HL-60/S4 treated with phorbol 12-myristate 13-acetate at 8.2 ng/mL for 4 days and 3 days (cell line): Measurements from ENCODE around the gene ATP2B3.

Experiments
- in situ Hi-C: fragments of 300-500 bp; cut with MboI; formaldehyde crosslinking; loops from 2 replicates; pipeline ENCODE4 v1.15.0; 2022; ENCODE audit warnings: low sequenced_read_pairs

Gene ATP2B3

GRCh38 chrX:153526801-153527200, 9.4 kb downstream of the ATP2B3 start:
- in situ Hi-C loops: no loop called here

DNA sequence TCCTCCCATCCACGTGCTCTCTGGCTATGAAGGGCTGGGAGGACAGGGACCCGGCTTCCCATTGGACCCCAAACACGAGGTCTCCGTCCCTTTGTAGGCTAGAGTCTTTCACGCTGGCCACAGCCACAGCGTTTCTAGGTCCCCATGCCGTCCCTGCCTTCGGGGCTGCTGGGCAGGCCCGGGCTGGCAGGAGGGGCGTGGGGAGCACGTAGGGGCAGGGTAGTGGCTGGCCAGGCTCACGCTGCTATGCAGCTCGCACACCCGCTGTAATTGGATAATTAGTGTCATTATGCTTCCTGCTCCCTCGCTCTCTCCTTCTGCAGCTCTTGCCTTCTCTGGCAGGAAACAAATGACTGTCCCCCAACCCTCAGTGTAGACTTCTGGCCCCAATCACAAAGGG, 9.8 kb downstream of the ATP2B3 start:
- in situ Hi-C loops: no loop called here

DNA sequence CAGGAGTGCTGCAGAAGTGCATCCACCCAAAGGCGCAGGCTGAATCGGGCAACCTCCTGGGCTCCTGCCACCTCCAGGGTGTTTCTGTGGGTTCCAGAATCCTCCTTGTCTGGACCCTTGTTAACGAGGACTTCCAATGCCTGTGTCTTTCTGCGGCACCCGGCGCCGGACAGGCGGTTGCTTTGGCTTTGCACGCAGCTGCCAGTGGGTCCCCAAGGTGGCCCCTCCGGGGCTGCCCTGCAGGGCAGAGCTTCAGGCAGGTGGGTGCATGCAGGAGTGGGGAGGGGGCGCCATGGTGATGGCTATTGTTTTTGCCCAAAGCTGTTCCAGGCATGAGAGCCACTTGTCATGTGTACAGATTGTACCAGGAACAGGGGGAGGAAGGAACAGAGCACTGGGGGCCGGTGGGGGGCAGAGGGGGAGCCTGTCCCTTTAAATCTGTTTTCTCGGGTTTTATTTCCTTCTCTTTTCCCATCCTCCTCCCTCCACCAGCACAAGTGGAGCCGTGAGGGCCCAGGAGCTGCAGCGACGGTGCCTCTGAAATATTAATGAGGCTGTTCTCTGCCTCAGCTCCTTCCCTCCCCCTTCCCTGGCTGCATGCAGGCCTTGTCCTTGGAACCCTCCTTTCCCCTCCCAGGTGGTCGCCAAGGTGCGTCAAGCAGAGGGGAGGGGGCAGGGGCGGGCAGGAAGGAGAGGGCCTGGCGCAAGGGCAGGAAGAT, 13.1 kb downstream of the ATP2B3 start:
- in situ Hi-C loops: no loop called here

GRCh38 chrX:153533091-153533490, 15.6 kb downstream of the ATP2B3 start:
- in situ Hi-C loops: no loop called here

DNA sequence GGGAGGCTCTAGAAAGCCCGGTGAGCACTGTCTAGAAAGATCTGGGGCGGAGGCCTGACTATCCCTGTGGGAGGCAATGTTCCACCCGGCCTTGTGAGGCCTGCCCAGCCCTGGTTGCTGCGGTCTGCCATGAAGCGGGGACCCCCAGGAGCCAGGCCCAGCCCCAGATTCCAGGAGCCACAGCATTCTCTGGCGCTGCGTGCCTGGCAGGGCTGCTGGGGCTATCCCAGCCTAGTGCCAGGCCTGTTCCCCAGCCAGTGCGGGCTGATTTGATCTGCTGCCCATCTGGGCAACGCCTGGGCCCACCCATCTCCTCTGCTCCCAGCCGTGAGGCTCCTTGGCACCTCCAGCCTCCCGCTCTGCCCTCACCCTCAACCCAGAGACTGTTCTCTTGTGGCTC, 19.6 kb downstream of the ATP2B3 start:
- in situ Hi-C loops: no loop called here

DNA sequence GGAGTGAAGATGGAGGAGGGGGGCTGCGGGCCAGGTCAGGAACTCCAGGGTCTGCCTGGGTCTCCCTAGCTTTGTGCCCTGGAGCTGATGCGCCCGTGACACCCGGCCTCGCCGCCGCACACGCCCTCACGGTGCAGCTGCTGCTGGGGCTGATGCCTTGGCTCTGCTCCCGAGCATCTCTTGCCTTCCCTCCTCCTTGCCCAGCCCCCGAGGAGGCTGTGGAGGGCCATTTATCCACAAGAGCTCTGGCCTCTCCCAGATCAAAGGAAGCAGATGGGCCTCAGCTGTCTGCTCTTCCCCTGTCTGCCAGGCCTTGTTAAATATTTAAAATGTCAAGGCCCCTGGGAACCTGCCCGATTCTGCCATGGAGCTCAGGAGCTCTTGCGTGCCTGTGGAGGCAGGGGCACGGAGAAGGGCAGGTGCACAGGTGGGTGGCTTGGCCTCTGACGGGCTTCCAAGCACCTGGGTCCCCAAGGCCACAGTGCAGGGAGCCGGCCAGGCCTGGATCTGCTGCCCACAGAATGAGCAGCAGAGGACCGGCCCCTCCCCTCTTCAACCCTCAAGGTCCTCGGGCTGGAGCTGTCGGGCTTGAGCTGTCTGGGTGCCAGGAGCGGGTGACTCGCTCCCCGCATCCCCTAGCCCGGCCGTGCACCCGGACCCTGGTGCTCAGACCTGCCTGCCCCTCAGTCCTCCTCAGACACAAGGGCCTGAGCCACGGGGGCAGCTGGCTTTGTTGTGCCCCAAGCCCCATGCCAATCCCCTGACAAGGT, 20.3 kb downstream of the ATP2B3 start:
- in situ Hi-C loops: no loop called here

GRCh38 chrX:153538424-153538823, 21.0 kb downstream of the ATP2B3 start:
- in situ Hi-C loops: no loop called here

DNA sequence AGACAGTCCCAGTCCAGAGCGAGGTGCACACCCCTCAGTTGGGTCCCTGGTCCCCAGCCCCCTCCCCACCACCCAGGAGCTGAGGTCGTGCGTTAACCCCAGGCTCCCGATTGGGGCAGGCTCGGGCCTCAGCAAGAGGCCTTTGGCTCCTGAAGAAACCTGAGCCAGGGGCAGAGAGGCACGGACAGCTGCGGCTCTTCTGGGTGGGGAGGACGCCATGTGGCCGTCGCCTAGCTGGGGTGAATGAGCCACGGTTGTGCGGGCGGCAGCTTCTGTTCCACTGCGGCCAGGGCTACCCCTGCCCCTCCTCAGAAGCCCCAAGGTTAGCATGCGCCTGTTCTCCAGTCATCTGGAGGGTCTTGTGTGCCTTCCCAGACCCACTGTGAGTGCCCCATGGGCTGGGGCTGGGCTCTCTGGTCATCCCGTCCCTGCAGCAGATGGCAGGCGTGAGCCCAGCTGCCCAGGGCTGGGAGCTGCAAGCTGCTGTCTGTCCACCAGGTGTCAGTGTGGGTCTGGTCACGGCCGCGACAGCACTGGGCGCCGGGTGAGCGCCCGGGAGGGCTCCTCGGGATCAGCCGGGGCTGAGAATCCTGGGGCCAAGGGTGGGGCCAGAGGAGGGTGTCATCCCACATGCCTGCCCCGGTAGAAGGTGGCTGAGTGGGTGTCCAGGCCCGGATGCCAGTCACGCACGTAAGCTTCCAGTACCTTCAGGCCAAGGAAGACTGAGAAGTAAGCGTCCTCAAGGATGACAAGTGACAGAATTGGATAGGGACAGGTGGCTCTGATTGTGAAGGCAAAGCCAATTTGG, 21.9 kb downstream of the ATP2B3 start:
- in situ Hi-C loops: no loop called here

DNA sequence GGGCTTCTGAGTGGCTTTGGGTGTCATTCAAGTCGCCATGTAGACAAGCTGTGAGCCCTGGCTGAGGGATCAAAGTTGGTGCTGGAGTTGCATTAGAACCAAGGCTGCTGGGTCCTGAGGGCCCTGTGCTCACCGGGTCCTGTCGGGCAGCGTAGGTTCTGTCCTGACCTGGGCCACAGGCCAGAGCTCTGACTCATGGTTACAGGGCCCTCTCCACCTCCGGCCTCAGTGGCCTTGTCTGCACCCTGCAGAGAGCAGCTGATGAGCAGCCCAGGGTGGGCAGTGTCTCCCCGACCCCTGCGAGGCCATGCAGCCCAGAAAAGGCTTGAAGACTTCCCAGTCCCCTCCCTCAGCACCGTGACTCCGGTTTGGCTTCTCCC, 22.5 kb downstream of the ATP2B3 start:
- in situ Hi-C loops: no loop called here

GRCh38 chrX:153544727-153545126, 27.3 kb downstream of the ATP2B3 start:
- in situ Hi-C loops: no loop called here

GRCh38 chrX:153546386-153546785, 28.9 kb downstream of the ATP2B3 start:
- in situ Hi-C loops: no loop called here

GRCh38 chrX:153547195-153547594, 29.8 kb downstream of the ATP2B3 start:
- in situ Hi-C loops: no loop called here

- in situ Hi-C loops: no loop called here
Observed at GRCh38 chrX:153549231-153549630, 31.8 kb downstream of the ATP2B3 start.

DNA sequence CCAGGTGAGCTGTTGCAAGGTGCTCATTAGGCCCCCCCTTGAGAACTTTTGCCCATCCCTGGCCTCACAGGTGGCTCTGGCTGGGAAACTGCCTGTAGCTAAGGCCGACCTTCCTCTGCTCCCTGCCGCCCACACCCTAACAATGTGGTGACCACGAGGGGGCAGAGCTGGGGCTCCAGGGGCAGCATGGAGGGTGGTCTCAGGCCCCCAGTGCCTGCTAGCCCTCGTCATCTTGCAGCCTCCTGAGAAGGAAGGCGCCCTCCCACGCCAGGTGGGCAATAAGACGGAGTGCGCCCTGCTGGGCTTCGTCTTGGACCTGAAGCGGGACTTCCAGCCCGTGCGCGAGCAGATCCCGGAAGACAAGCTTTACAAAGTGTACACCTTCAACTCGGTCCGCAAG, 32.4 kb downstream of the ATP2B3 start:
- in situ Hi-C loops: loop anchor here (10.0 kb wide), 1 partner anchor 115 kb away; no protein-coding TSS in a partner anchor

DNA sequence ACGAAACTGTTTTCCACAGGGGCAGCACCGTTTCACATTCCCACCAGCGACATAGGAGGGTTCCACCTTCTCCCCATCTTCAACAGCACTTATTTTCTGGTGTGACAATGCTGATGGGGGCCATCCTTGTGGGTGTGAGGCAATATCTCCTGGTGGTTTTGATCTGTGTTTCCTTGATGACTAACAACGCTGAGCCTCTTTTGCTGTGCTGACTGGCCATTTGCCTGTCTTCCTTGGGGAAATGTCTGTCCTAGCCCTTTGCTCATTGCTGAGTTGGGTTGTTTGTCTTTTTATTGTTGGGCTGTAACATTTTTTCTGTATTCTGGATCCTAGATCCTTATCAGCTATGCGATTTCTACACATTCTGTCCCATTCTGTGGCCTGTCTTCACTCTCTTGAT, 33.7 kb downstream of the ATP2B3 start:
- in situ Hi-C loops: loop anchor here (10.0 kb wide), 1 partner anchor 114 kb away; no protein-coding TSS in a partner anchor

DNA sequence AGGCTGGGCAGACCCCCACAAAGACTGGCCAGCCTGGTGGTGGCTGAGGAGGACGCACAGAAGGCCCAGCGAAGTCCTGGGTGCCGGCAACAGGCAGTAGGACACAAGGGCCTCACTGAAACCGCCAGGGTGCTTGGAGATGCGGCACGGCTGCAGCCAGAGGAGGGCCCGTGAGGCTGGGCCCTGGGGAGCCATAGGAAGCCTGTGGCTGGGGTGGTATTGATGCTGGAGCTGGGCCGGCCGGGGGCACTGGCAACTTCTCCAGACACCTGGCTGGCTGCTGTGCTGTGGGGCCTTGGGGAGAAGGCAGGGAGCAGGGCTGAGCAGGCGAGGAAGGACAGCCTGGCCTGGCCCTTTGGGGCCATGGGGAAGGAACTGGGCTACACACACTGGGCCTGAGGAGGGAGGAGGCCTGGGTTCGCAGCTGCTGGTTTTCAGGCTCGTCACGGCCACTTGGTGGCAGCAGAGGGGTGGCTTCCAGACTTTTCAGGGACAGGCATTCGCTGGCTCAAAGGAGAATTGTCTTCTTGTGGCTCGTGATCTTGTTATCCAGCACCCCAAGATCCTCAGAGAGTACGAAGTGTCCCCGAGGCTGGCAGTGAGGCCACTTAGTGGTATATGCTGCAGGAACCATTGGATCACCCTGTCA, 37.2 kb downstream of the ATP2B3 start:
- in situ Hi-C loops: loop anchor here (10.0 kb wide), 1 partner anchor 110 kb away; no protein-coding TSS in a partner anchor

DNA sequence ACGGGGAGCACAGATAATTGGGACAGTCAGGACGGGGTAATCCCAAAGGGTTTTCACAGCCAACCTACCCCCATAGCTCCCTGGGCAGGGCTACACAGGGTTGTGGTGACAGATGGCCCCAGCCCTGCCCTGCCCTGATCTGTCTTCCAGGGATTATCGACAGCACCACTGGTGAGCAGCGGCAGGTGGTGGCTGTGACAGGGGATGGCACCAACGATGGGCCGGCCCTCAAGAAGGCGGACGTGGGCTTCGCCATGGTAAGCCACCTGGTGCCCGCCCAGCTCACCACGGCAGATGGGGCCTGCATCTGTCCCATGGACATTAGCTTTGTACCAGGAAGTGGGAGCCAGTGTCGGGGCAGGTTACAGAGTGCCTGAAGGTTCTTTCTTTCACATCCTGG, 39.3 kb downstream of the ATP2B3 start:
- in situ Hi-C loops: loop anchor here (10.0 kb wide), 1 partner anchor 108 kb away; no protein-coding TSS in a partner anchor

GRCh38 chrX:153557618-153558355, 40.3 kb downstream of the ATP2B3 start:
- in situ Hi-C loops: loop anchor here (10.0 kb wide), 1 partner anchor 107 kb away; no protein-coding TSS in a partner anchor

GRCh38 chrX:153560000-153560399, 42.6 kb downstream of the ATP2B3 start:
- in situ Hi-C loops: loop anchor here (10.0 kb wide), 1 partner anchor 105 kb away; no protein-coding TSS in a partner anchor

DNA sequence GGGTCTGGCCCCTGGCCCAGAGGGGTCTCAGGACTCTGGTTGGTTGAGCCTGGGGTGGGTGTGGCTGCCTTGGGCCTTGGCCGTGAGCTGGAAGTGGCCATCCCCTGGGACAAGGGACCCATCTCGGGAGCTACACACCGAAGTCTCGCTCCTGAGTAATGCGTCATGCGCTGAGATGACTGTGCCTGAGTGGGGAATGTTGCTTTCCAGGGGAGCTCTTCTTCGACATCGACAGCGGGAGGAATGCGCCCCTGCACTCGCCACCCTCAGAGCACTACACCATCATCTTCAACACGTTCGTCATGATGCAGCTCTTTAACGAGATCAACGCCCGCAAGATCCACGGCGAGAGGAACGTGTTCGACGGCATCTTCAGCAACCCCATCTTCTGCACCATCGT, 43.0 kb downstream of the ATP2B3 start:
- in situ Hi-C loops: no loop called here
